Panc1 (cell line): ENCODE measurements around the gene TTC5. TPM values are rescaled to one million over a fixed set of nuclear protein-coding genes. Genes with fewer than 3 reads are reported as not detected.

ENCODE experiments used
- ATAC-seq: fragments of 200-7000 bp; cut with Tn5 transposase; 2 replicates; pipeline ENCODE4 v1.9.1; 2020; ENCODE audit warnings: mild to moderate bottlenecking, moderate library complexity
- BruUV-seq: library from RNA; stranded (reverse); fragments of 400-500 nt; replicated peaks from 2 replicates; lab custom pipeline; 2021; lab: Mats Ljungman, UMichigan
- CTCF ChIA-PET: fragments of 300-600 bp; sonication (Branson Sonifier 250); formaldehyde crosslinking; loops from one replicate; lab custom pipeline; 2022; ENCODE audit warnings: antibody characterized with exemption; lab: Charles Lee
- POLR2A ChIA-PET: fragments of 300-600 bp; sonication (Branson Sonifier 250); formaldehyde crosslinking; loops from one replicate; lab custom pipeline; 2022; ENCODE audit warnings: antibody characterized with exemption; lab: Charles Lee
- DNase-seq: peaks from one replicate; pipeline ENCODE4 v3.0.0-alpha.2; 2010; ENCODE audit warnings: low read depth, low spot score
- H3K27ac ChIP-seq: 2 replicates; pipeline ENCODE4 v1.5.1; 2011; ENCODE audit warnings: mild to moderate bottlenecking, low read length, inconsistent platforms
- H3K27me3 ChIP-seq: fragments of 200-500 bp; sonication (Bioruptor generic); 2 replicates; pipeline ENCODE4 v1.6.0; 2014; ENCODE audit warnings: low read length, inconsistent platforms; ENCODE audit not compliant: control insufficient read depth, insufficient read depth
- H3K36me3 ChIP-seq: fragments of 200-500 bp; sonication (Bioruptor generic); 2 replicates; pipeline ENCODE4 v1.5.1; 2014; ENCODE audit warnings: inconsistent platforms, mild to moderate bottlenecking, low read length, moderate library complexity; ENCODE audit not compliant: control insufficient read depth, insufficient read depth
- H3K4me1 ChIP-seq: 2 replicates; pipeline ENCODE4 v1.5.1; 2011; ENCODE audit warnings: inconsistent platforms, mild to moderate bottlenecking, low read length, moderate library complexity; ENCODE audit not compliant: control insufficient read depth, insufficient read depth
- H3K4me3 ChIP-seq, 2 experiments: 2 replicates each; pipeline ENCODE4 v1.5.1; 2011 to 2012; ENCODE audit warnings: low read depth in 2 of 2, low read length in 2 of 2, mild to moderate bottlenecking in 2 of 2, inconsistent platforms in 1 of 2, moderate library complexity in 1 of 2
- H3K9me3 ChIP-seq: fragments of 200-500 bp; sonication (Bioruptor generic); 2 replicates; pipeline ENCODE4 v1.5.1; 2014; ENCODE audit warnings: low read depth, mild to moderate bottlenecking, inconsistent platforms, low read length, moderate library complexity; ENCODE audit not compliant: control insufficient read depth, insufficient read depth
- POLR2AphosphoS5 ChIP-seq: IDR thresholded peaks from 2 replicates; pipeline ENCODE4 v1.6.1; 2012; ENCODE audit warnings: mild to moderate bottlenecking, low read depth, low read length, moderate library complexity
- REST ChIP-seq, 2 experiments: IDR thresholded peaks; 2 replicates each; pipeline ENCODE4 v1.6.1; 2011 to 2012; ENCODE audit warnings: low read depth in 2 of 2, control low read depth in 1 of 2, low read length in 1 of 2, mild to moderate bottlenecking in 1 of 2, moderate library complexity in 1 of 2; ENCODE audit not compliant: insufficient read depth in 1 of 2
- SIN3A ChIP-seq: IDR thresholded peaks from 2 replicates; pipeline ENCODE4 v1.6.1; 2012; ENCODE audit warnings: low read depth, mild to moderate bottlenecking, low read length, moderate library complexity, borderline replicate concordance; ENCODE audit not compliant: insufficient read depth
- TCF7L2 ChIP-seq: IDR thresholded peaks from 2 replicates; pipeline ENCODE4 v1.6.1; 2011; ENCODE audit warnings: mild to moderate bottlenecking, low read depth, low read length, inconsistent platforms
- in situ Hi-C: cut with HindIII; loops from 2 replicates; pipeline ENCODE4 v1.10.0; 2016; ENCODE audit warnings: low sequenced_read_pairs, low pct_unique_long_range_greater_than_20kb
- intact Hi-C: fragments of 100-400 bp; cut with micrococcal nuclease; formaldehyde crosslinking; loops from one replicate; pipeline ENCODE4 v1.10.0; 2022; ENCODE audit not compliant: unreplicated experiment
- total RNA-seq: library from RNA; stranded (reverse); gene quantifications from one replicate; pipeline ENCODE4 v1.2.1, GENCODE V29; 2021; ENCODE audit not compliant: unreplicated experiment
- TF ChIP-seq, protein P1 (sequence below): fragments of 450-650 bp; IDR thresholded peaks from 2 replicates; pipeline ENCODE4 v1.5.1; 2017; ENCODE audit warnings: mild to moderate bottlenecking

The TTC5 gene
- total RNA-seq, 1 experiment from 2014 or later: 10.0 TPM

DNA sequence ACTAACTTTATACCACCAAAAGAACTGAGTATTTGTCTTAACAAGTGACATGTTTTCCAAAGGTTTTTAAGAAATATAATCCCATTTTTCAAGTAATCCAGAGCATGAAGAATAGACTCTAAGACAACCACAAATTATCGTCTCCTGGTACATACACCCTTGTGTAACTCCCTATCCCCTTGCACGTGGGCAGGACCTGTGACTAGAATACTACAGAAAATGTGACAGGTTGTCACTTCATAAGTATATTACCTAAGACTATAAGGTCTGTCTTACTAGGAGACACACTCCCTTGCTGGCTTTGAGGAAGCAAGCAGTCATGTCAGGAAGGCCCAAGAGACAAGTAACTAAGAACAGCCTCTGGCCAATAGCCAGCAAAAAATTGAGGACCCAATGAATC is 8.3 kb upstream of the TTC5 start:
- DNase-seq (no peak), ATAC-seq (no peak)
- H3K4me1 ChIP-seq: no peaks in the 10 kb centered on the region
- in situ Hi-C loops: no loop called here
- peaks cover 12% of the 10 kb centered on the region; the same call in 1 of the 2 replicates for H3K36me3 ChIP-seq
- no peak overlapping the region for H3K27ac ChIP-seq
- ChIA-PET POLR2A (no interaction called here), CTCF (no interaction called here)
- no peaks in the 10 kb centered on the region for H3K27me3 ChIP-seq
- intact Hi-C loops: no loop called here
- no TSS peak for BruUV-seq
- no peak overlapping the region for H3K4me3 ChIP-seq
- no peaks in the 10 kb centered on the region for H3K9me3 ChIP-seq
- TF ChIP-seq TCF7L2 (no peak), POLR2AphosphoS5 (no peak), SIN3A (no peak), REST (IDR thresholded peaks at IDR 0.05; ENCODE audit: insufficient read depth in 1 of 2, low read depth in 2 of 2, low read length in 1 of 2) (no peak)
- TF ChIP-seq, protein P1, sequence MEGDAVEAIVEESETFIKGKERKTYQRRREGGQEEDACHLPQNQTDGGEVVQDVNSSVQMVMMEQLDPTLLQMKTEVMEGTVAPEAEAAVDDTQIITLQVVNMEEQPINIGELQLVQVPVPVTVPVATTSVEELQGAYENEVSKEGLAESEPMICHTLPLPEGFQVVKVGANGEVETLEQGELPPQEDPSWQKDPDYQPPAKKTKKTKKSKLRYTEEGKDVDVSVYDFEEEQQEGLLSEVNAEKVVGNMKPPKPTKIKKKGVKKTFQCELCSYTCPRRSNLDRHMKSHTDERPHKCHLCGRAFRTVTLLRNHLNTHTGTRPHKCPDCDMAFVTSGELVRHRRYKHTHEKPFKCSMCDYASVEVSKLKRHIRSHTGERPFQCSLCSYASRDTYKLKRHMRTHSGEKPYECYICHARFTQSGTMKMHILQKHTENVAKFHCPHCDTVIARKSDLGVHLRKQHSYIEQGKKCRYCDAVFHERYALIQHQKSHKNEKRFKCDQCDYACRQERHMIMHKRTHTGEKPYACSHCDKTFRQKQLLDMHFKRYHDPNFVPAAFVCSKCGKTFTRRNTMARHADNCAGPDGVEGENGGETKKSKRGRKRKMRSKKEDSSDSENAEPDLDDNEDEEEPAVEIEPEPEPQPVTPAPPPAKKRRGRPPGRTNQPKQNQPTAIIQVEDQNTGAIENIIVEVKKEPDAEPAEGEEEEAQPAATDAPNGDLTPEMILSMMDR: no peak

DNA sequence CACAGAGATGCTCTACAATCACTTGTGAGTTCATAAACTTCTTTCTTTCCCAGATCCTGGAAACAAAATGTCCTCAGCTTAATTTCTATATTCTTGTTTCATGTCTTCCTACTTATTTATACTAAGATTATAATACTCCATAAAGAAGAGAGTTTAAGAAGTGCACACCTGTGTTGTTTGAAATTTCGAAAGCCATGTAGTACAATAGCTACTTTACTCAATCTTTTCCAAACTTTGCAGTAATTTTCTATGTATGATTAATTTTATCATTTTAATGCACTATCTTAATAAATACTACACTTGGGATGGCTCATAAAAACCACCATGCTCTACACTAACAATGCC is 300 bp upstream of the TTC5 start:
- Histone ChIP-seq H3K27me3 (no peaks in the 10 kb centered on the region), H3K36me3 (no peaks in the 10 kb centered on the region; the same call in 1 of the 2 replicates), H3K4me3 (peak overlapping the region; percentile 80 to 89), H3K4me1 (peaks cover 3% of the 10 kb centered on the region; the same call in 1 of the 2 replicates), H3K27ac (no peak overlapping the region), H3K9me3 (no peaks in the 10 kb centered on the region)
- in situ Hi-C loops (no loop called here), intact Hi-C loops (no loop called here)
- DNase-seq (no peak), ATAC-seq (peak; percentile 18; the same call in 1 of the 2 replicates)
- TF ChIP-seq POLR2AphosphoS5: no peak
- TF ChIP-seq, protein P1: peak; percentile 47
- ChIA-PET POLR2A (no interaction called here), CTCF (interaction anchor here (0.9 kb wide), 1 partner anchor 9 kb away, joined by 3 read pairs; no protein-coding TSS in a partner anchor)
- BruUV-seq: no TSS peak
